Measurements from ENCODE around the gene MAGI1. TPM values are rescaled to one million over a fixed set of nuclear protein-coding genes. Genes with fewer than 3 reads are reported as not detected.

The MAGI1 gene
- total and polyA plus RNA-seq, 7 donors, result 10.2 to 54.0 (median 29.8) TPM

- Histone ChIP-seq H3K27ac (no peak overlapping the region), H3K4me1 (peaks cover 0 to 18% (median 8%) of the 10 kb centered on the region in 4 donors), H3K4me3 (no peak overlapping the region), H3K27me3 (no peaks in the 10 kb centered on the region), H3K36me3 (no peaks in the 10 kb centered on the region), H3K9me3 (no peaks in the 10 kb centered on the region)
- TF ChIP-seq CTCF (IDR thresholded peaks at IDR 0.05) (no peak), EP300 (IDR thresholded peaks at IDR 0.05) (no peak), POLR2AphosphoS5 (IDR thresholded peaks at IDR 0.05) (no peak), POLR2A (IDR thresholded peaks at IDR 0.05) (no peak)
- intact Hi-C loops (cut with DNase I), result no loop called here
- no peak for DNase-seq
These were observed 3.1 kb upstream of the MAGI1 start for GRCh38 chr3:66041828-66042227.

- Histone ChIP-seq H3K36me3 (no peaks in the 10 kb centered on the region), H3K27ac (no peak overlapping the region), H3K4me1 (peaks cover 0 to 25% (median 15%) of the 10 kb centered on the region in 4 donors), H3K27me3 (no peaks in the 10 kb centered on the region), H3K9me3 (no peaks in the 10 kb centered on the region), H3K4me3 (no peak overlapping the region)
- TF ChIP-seq POLR2AphosphoS5 (IDR thresholded peaks at IDR 0.05), result no peak
- no peak for TF ChIP-seq POLR2A (IDR thresholded peaks at IDR 0.05)
- no peak for TF ChIP-seq EP300 (IDR thresholded peaks at IDR 0.05)
- TF ChIP-seq CTCF (IDR thresholded peaks at IDR 0.05), result no peak
- intact Hi-C loops (cut with DNase I), result no loop called here
- no peak for DNase-seq
- 77 to 89% methylated on average over 1 of the region's 1 CpG for WGBS, 2 donors
These were observed 2.4 kb upstream of the MAGI1 start for GRCh38 chr3:66041116-66041515.

GRCh38 chr3:66039590-66039887 lies 821 bp upstream of the MAGI1 start:
- TF ChIP-seq POLR2AphosphoS5 (IDR thresholded peaks at IDR 0.05), result no peak
- no peak for TF ChIP-seq CTCF (IDR thresholded peaks at IDR 0.05)
- no peak for TF ChIP-seq EP300 (IDR thresholded peaks at IDR 0.05)
- no peak for TF ChIP-seq POLR2A (IDR thresholded peaks at IDR 0.05)
- peak; percentile 69 for DNase-seq

GRCh38 chr3:66038384-66038725 lies 363 bp downstream of the MAGI1 start:
- Histone ChIP-seq H3K4me1 (peaks cover 0 to 33% (median 24%) of the 10 kb centered on the region in 4 donors), H3K27ac (peak overlapping the region; percentile 87 to 96 (median 92)), H3K27me3 (no peaks in the 10 kb centered on the region), H3K36me3 (no peaks in the 10 kb centered on the region), H3K9me3 (no peaks in the 10 kb centered on the region), H3K4me3 (peak overlapping the region; percentile 62 to 83 (median 74))
- no peak for DNase-seq
- 1% methylated on average over 25 of the region's 25 CpGs for WGBS, 2 donors
- TF ChIP-seq EP300 (IDR thresholded peaks at IDR 0.05) (no peak), POLR2AphosphoS5 (IDR thresholded peaks at IDR 0.05) (no peak), POLR2A (IDR thresholded peaks at IDR 0.05) (no peak), CTCF (IDR thresholded peaks at IDR 0.05) (no peak)
- intact Hi-C loops (cut with DNase I), result loop anchor here (5.0 to 10.0 kb wide), 6 partner anchors 86 to 464 kb away; partner anchors contain the start of genes LRIG1 and SLC25A26

More at GRCh38 chr3:66039590-66039887, 821 bp upstream of the MAGI1 start:
- intact Hi-C loops (cut with DNase I), result loop anchor here (5.0 to 10.0 kb wide), 6 partner anchors 87 to 463 kb away; partner anchors contain the start of genes LRIG1 and SLC25A26
- Histone ChIP-seq H3K36me3 (no peaks in the 10 kb centered on the region), H3K27ac (peak overlapping the region; percentile 87 to 96 (median 92)), H3K4me3 (peak overlapping the region; percentile 62 to 83 (median 74)), H3K4me1 (peaks cover 0 to 33% (median 24%) of the 10 kb centered on the region in 4 donors), H3K27me3 (no peaks in the 10 kb centered on the region), H3K9me3 (no peaks in the 10 kb centered on the region)
- 1 to 2% methylated on average over 20 of the region's 20 CpGs for WGBS, 2 donors

- peak overlapping the region; percentile 87 to 96 (median 92) for H3K27ac ChIP-seq
These were observed 740 bp downstream of the MAGI1 start for GRCh38 chr3:66037986-66038369.

More at GRCh38 chr3:66037986-66038369, 740 bp downstream of the MAGI1 start:
- H3K4me3 ChIP-seq, result peak overlapping the region; percentile 62 to 83 (median 74)
- TF ChIP-seq POLR2A (IDR thresholded peaks at IDR 0.05) (no peak), CTCF (IDR thresholded peaks at IDR 0.05) (no peak), EP300 (IDR thresholded peaks at IDR 0.05) (no peak), POLR2AphosphoS5 (IDR thresholded peaks at IDR 0.05) (no peak)
- DNase-seq, result no peak
- intact Hi-C loops (cut with DNase I), result loop anchor here (5.0 to 10.0 kb wide), 6 partner anchors 86 to 464 kb away; partner anchors contain the start of genes LRIG1 and SLC25A26
- WGBS, 2 donors, result 0 to 1% methylated on average over 31 of the region's 31 CpGs
- H3K36me3 ChIP-seq, result no peaks in the 10 kb centered on the region
- H3K27me3 ChIP-seq, result no peaks in the 10 kb centered on the region
- H3K4me1 ChIP-seq, result peaks cover 0 to 33% (median 24%) of the 10 kb centered on the region in 4 donors
- H3K9me3 ChIP-seq, result no peaks in the 10 kb centered on the region
